ENCODE results near the gene SLC38A10.

GRCh38 chr17:81330884-81331245 lies 35.8 kb upstream of the SLC38A10 start:
- TF ChIP-seq CTCF (conservative IDR thresholded peaks at IDR 0.05; ENCODE audit: low read depth, low read length) (no peak), EZH2 (IDR thresholded peaks at IDR 0.05; ENCODE audit: borderline replicate concordance, low read depth, low read length, poor library complexity, severe bottlenecking) (no peak)
